Measurements from ENCODE around the gene SSR3.

The SSR3 gene

GRCh38 chr3:156535162-156535627, 19.7 kb downstream of the SSR3 start:
- DNase-seq (ENCODE audit: low read depth): no peak

GRCh38 chr3:156533205-156533604, 21.7 kb downstream of the SSR3 start:
- DNase-seq (ENCODE audit: low read depth): no peak

- DNase-seq (ENCODE audit: low read depth): no peak
These were observed 22.2 kb downstream of the SSR3 start for GRCh38 chr3:156532730-156533129.

- no peak for DNase-seq (ENCODE audit: low read depth)
These were observed 23.9 kb downstream of the SSR3 start for GRCh38 chr3:156530980-156531379.

GRCh38 chr3:156527060-156527459, 27.9 kb downstream of the SSR3 start:
- DNase-seq (ENCODE audit: low read depth): no peak

- no peak for DNase-seq (ENCODE audit: low read depth)
These were observed 29.1 kb downstream of the SSR3 start for GRCh38 chr3:156525808-156526207.

- DNase-seq (ENCODE audit: low read depth): no peak
These were observed 32.2 kb downstream of the SSR3 start for GRCh38 chr3:156522673-156523072.

- no peak for DNase-seq (ENCODE audit: low read depth)
These were observed 35.2 kb downstream of the SSR3 start for GRCh38 chr3:156519758-156520162.

GRCh38 chr3:156518726-156519125, 36.2 kb downstream of the SSR3 start:
- no peak for DNase-seq (ENCODE audit: low read depth)

- no peak for DNase-seq (ENCODE audit: low read depth)
These were observed 38.0 kb downstream of the SSR3 start for GRCh38 chr3:156516961-156517360.

- DNase-seq (ENCODE audit: low read depth): no peak
These were observed 38.6 kb downstream of the SSR3 start for GRCh38 chr3:156516284-156516683.

GRCh38 chr3:156513619-156514018, 41.3 kb downstream of the SSR3 start:
- no peak for DNase-seq (ENCODE audit: low read depth)

- no peak for DNase-seq (ENCODE audit: low read depth)
These were observed 42.8 kb downstream of the SSR3 start for GRCh38 chr3:156511987-156512677.

- no peak for DNase-seq (ENCODE audit: low read depth)
These were observed 45.4 kb downstream of the SSR3 start for GRCh38 chr3:156509189-156510174.

- DNase-seq (ENCODE audit: low read depth): no peak
These were observed 47.6 kb downstream of the SSR3 start for GRCh38 chr3:156507285-156507684.

- no peak for DNase-seq (ENCODE audit: low read depth)
These were observed 56.6 kb downstream of the SSR3 start for GRCh38 chr3:156498307-156498706.

GRCh38 chr3:156497326-156497725, 57.6 kb downstream of the SSR3 start:
- DNase-seq (ENCODE audit: low read depth): no peak

- no peak for DNase-seq (ENCODE audit: low read depth)
These were observed 59.1 kb downstream of the SSR3 start for GRCh38 chr3:156495816-156496215.

- no peak for DNase-seq (ENCODE audit: low read depth)
These were observed 61.0 kb downstream of the SSR3 start for GRCh38 chr3:156493887-156494286.

GRCh38 chr3:156492801-156493261, 62.1 kb downstream of the SSR3 start:
- DNase-seq (ENCODE audit: low read depth): no peak

GRCh38 chr3:156491192-156491591, 63.7 kb downstream of the SSR3 start:
- DNase-seq (ENCODE audit: low read depth): no peak
